Esophagus squamous epithelium (tissue), 5 donors: ENCODE measurements around the gene PRM2. TPM values are rescaled to one million over a fixed set of nuclear protein-coding genes. Genes with fewer than 3 reads are reported as not detected.

Experiments used
- DNase-seq: peaks from one replicate; lab custom pipeline; 2025; lab: John Stamatoyannopoulos, UW
- H3K27ac ChIP-seq, 4 donors: fragments of 200-600 bp; sonication (generic); one replicate each; pipeline ENCODE4 v1.5.1; 2016 to 2019; ENCODE audit warnings: mild to moderate bottlenecking in 1 of 4
- H3K27me3 ChIP-seq, 4 donors: fragments of 200-600 bp; sonication (generic); 1 replicate in 3 of 4; 2 replicates in 1 of 4; pipeline versions ENCODE4 v1.5.1 to v1.6.0; 2017 to 2021; ENCODE audit warnings: antibody characterized with exemption in 1 of 4
- H3K36me3 ChIP-seq, 3 donors: fragments of 200-600 bp; sonication (generic); one replicate each; pipeline ENCODE4 v1.5.1; 2016 to 2019
- H3K4me1 ChIP-seq, 3 donors: fragments of 200-600 bp; sonication (generic); one replicate each; pipeline ENCODE4 v1.5.1; 2017 to 2019
- H3K4me3 ChIP-seq, 4 donors: fragments of 200-600 bp; sonication (generic); 1 replicate in 3 of 4; 2 replicates in 1 of 4; pipeline ENCODE4 v1.5.1; 2016 to 2019; ENCODE audit warnings: mild to moderate bottlenecking in 2 of 4, moderate library complexity in 1 of 4
- H3K9me3 ChIP-seq, 3 donors: fragments of 200-600 bp; sonication (generic); one replicate each; pipeline ENCODE4 v1.5.1; 2016 to 2019
- POLR2A ChIP-seq, 4 donors: fragments of 450-650 bp; IDR thresholded peaks; one replicate each; pipeline ENCODE4 v1.6.1; 2017; ENCODE audit warnings: antibody characterized with exemption in 4 of 4, mild to moderate bottlenecking in 4 of 4, moderate library complexity in 3 of 4
- WGBS, 2 donors: methylation state at CpG; one replicate each; pipeline ENCODE4 v1.1.5; 2018; 5-methylcytosine and 5-hydroxymethylcytosine counted together
- intact Hi-C: fragments of 100-400 bp; cut with DNase I; formaldehyde crosslinking; loops from one replicate; pipeline ENCODE4 v1.15.0; 2022
- total RNA-seq, 4 donors: library from RNA; depleted of rRNA; stranded (reverse); fragments of >200 nt; gene quantifications; one replicate each; pipeline ENCODE4 v1.1.0, GENCODE V29; 2016
- TF ChIP-seq, protein P1 (sequence below), 6 experiments: fragments of 450-650 bp in 4 of 6; fragments of 200-600 bp in 2 of 6; sonication (generic) in 2 of 6; IDR thresholded peaks; one replicate each; pipeline ENCODE4 v1.5.1; 2016 to 2019; ENCODE audit warnings: antibody characterized with exemption in 6 of 6, mild to moderate bottlenecking in 4 of 6, moderate library complexity in 4 of 6
- donor health status: DM: yes; HTN: yes; CAD: no.

PRM2 gene
- total RNA-seq, 4 donors from 2014 or later: not detected

DNA sequence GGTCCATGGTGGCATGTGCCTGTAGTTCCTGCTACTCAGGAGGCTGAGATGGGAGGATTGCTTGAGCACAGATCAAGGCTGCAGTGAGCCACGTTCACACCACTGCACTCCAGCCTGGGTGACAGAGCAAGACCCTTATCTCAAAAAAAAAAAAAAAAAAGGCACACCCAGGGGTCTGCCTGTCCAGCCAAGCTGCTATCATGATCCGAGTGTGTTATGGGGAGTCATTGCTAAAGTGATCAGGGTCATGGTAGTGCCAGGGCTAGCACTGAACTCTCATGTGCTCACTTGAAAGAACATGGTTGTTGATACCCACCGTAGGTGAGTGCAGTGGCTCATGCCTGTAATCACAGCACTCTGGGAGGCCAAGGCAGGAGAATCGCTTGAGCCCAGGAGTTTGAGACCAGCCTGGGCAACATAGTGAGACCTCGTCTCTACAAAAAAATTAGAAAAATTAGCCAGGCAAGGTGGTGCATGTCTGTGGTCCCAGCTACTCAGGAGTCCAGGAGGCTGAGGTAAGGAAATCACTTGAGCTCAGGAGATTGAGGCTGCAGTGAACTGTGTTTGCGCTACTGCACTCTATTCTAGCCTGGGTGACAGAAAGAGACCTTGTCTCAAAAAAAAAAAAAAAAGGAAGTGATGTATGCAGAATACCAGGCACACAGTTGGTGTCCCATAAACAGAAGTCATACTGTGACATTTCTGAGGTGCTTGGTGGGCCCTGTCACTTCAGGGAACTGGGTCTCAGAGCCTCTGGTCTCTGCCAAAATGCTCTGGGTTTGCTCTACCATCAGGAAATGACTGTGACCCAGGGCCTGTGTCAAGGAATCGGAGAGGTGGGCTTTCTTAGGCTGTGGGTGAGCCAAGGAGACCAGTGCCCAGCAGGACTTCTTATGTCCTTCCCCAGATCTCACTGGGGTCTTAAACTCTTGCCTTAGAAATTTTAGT lies 2.7 kb upstream of the PRM2 start:
- Histone ChIP-seq H3K4me3 (no peak overlapping the region), H3K4me1 (no peaks in the 10 kb centered on the region), H3K27me3 (peaks cover 0 to 8% (median 0%) of the 10 kb centered on the region in 4 donors), H3K9me3 (no peaks in the 10 kb centered on the region), H3K36me3 (no peaks in the 10 kb centered on the region), H3K27ac (no peak overlapping the region)
- intact Hi-C loops: no loop called here
- TF ChIP-seq, protein P1, sequence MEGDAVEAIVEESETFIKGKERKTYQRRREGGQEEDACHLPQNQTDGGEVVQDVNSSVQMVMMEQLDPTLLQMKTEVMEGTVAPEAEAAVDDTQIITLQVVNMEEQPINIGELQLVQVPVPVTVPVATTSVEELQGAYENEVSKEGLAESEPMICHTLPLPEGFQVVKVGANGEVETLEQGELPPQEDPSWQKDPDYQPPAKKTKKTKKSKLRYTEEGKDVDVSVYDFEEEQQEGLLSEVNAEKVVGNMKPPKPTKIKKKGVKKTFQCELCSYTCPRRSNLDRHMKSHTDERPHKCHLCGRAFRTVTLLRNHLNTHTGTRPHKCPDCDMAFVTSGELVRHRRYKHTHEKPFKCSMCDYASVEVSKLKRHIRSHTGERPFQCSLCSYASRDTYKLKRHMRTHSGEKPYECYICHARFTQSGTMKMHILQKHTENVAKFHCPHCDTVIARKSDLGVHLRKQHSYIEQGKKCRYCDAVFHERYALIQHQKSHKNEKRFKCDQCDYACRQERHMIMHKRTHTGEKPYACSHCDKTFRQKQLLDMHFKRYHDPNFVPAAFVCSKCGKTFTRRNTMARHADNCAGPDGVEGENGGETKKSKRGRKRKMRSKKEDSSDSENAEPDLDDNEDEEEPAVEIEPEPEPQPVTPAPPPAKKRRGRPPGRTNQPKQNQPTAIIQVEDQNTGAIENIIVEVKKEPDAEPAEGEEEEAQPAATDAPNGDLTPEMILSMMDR (IDR thresholded peaks at IDR 0.05): no peak
- TF ChIP-seq POLR2A (IDR thresholded peaks at IDR 0.05): no peak
- no peak for DNase-seq
- 73 to 92% methylated on average over 7 of the region's 7 CpGs for WGBS, 2 donors

DNA sequence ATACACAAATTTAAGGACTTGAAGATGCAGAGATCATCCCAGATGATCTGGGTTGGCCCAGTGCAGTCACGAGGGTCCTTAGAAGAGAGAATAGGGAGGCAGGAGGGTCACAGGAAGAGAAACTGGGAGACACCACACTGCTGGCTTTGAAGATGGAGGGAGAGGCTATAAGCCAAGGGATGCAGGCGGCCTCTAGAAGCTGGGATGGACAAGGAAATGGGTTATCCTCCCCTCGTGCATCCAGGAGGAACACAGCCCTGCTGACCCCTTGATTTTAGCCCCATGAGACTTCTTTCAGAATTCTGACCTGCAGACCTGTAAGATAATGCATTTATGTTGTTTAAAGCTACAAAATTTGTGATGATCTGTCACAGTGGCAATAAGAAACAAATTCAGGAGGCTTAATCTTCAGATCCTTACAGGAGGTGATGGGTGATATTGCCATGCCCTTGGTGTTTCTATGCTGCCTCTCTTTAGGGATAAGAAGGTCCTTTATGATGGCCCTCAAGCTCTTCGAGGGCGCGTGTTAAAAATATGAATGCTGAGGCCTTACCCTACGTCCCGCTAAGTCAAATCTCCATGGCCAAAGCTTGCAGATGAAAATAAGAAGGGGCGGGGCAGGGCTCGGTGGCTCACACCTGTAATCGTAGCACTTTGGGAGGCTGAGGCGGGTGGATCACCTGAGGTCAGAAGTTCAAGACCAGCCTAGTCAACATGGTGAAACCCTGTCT lies 1.5 kb upstream of the PRM2 start:
- WGBS, 2 donors: 86 to 92% methylated on average over 4 to 12 of the region's 12 CpGs
- intact Hi-C loops: no loop called here
- Histone ChIP-seq H3K4me1 (peaks cover 0 to 3% (median 0%) of the 10 kb centered on the region in 3 donors), H3K4me3 (no peak overlapping the region), H3K9me3 (no peaks in the 10 kb centered on the region), H3K27me3 (peaks cover 0 to 8% (median 0%) of the 10 kb centered on the region in 4 donors), H3K36me3 (no peaks in the 10 kb centered on the region), H3K27ac (no peak overlapping the region)
- DNase-seq: no peak
- TF ChIP-seq, protein P1 (IDR thresholded peaks at IDR 0.05): no peak
- no peak for TF ChIP-seq POLR2A (IDR thresholded peaks at IDR 0.05)

DNA sequence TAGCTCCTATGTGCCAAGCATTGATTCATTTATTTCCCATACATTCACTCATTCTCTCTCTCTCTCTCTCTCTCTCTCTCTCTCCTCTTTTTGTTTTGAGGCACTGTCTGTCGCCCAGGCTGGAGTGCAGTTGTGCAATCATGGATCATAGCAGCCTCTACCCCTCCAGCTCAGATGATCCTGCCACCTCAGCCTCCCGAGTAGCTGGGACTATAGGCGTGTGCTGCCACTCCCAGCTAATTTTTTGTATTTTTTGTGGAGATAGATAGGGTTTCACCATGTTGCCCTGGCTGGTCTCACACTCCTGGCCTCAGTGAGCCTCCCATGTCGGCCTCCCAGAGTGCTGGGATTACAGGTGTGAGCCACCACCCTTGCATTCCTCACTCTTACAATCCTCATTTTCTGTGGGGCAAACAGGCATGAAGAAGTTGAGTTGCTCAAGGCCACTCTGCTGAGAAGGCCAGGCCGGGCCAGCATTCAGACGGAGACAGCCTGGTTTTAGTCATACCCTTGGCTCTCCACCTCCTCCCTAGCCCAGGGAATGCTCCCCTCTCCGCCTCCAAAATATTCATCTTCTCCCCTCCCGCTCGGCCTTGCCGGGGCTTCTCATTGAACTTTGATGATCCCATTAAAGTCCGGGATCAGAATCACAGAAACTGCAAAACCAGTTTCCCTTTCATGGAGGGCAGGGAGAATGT lies 765 bp upstream of the PRM2 start:
- no peak for TF ChIP-seq POLR2A (IDR thresholded peaks at IDR 0.05)
- TF ChIP-seq, protein P1 (IDR thresholded peaks at IDR 0.05): no peak
- peaks cover 0 to 8% (median 0%) of the 10 kb centered on the region in 4 donors for H3K27me3 ChIP-seq
- H3K9me3 ChIP-seq: no peaks in the 10 kb centered on the region
- no peak overlapping the region for H3K4me3 ChIP-seq
- intact Hi-C loops: no loop called here
- whole genome bisulfite sequencing, 2 donors: 75 to 77% methylated on average over 8 to 11 of the region's 11 CpGs
- peaks cover 0 to 10% (median 0%) of the 10 kb centered on the region in 3 donors for H3K4me1 ChIP-seq
- no peak overlapping the region for H3K27ac ChIP-seq
- H3K36me3 ChIP-seq: no peaks in the 10 kb centered on the region
- no peak for DNase-seq

DNA sequence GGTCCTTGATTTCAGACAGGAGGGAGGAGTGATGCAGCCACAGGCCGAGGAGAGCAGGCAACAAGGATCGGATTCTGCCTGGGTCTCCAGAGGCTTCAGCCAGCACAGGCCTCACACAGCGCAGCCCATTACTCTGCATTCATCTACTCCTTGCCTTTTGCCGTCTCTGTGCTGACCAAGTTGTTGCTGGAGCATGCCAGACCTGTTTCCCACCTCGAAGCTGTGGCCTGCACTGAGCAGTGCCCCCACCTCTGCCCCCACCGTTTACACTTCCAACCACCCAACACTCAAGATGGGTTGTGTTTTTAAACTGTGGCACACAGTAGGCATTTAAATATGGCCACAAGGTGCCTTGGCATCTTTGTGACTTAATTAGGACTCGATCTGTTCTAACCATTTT lies 1.3 kb downstream of the PRM2 start:
- 92 to 93% methylated on average over 5 to 7 of the region's 7 CpGs for WGBS, 2 donors
- TF ChIP-seq, protein P1 (IDR thresholded peaks at IDR 0.05): no peak
- TF ChIP-seq POLR2A (IDR thresholded peaks at IDR 0.05): no peak
- DNase-seq: no peak
- Histone ChIP-seq H3K27ac (no peak overlapping the region), H3K36me3 (no peaks in the 10 kb centered on the region), H3K9me3 (no peaks in the 10 kb centered on the region), H3K4me3 (no peak overlapping the region), H3K4me1 (peaks cover 0 to 10% (median 0%) of the 10 kb centered on the region in 3 donors), H3K27me3 (peaks cover 0 to 8% (median 0%) of the 10 kb centered on the region in 4 donors)
- intact Hi-C loops: no loop called here
